ENCODE data around the gene HTT. TPM values are rescaled to one million over a fixed set of nuclear protein-coding genes. Genes with fewer than 3 reads are reported as not detected.

Gene HTT
- total RNA-seq, 4 donors from 2014 or later = 37.5 to 119 (median 48.7) TPM

DNA sequence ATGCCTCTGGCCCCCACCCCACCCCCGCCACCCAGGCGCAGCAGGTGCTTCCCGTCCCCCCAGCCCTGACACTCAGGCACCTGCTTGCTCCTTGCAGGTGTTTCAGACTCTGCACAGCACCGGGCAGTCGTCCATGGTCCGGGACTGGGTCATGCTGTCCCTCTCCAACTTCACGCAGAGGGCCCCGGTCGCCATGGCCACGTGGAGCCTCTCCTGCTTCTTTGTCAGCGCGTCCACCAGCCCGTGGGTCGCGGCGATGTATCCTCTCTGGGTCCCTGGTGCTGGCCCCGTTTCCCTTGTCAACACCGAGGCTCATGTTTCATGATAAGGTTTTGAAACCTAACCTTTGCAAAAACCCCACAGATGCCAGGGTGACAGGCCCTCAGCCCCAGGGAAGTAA lies 164.2 kb downstream of the HTT start:
- no peaks in the 10 kb centered on the region for H3K9me3 ChIP-seq
- peaks cover 11 to 99% (median 23%) of the 10 kb centered on the region in 3 donors for H3K36me3 ChIP-seq
- no peaks in the 10 kb centered on the region for H3K27me3 ChIP-seq
- TF ChIP-seq, protein P1, sequence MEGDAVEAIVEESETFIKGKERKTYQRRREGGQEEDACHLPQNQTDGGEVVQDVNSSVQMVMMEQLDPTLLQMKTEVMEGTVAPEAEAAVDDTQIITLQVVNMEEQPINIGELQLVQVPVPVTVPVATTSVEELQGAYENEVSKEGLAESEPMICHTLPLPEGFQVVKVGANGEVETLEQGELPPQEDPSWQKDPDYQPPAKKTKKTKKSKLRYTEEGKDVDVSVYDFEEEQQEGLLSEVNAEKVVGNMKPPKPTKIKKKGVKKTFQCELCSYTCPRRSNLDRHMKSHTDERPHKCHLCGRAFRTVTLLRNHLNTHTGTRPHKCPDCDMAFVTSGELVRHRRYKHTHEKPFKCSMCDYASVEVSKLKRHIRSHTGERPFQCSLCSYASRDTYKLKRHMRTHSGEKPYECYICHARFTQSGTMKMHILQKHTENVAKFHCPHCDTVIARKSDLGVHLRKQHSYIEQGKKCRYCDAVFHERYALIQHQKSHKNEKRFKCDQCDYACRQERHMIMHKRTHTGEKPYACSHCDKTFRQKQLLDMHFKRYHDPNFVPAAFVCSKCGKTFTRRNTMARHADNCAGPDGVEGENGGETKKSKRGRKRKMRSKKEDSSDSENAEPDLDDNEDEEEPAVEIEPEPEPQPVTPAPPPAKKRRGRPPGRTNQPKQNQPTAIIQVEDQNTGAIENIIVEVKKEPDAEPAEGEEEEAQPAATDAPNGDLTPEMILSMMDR (IDR thresholded peaks at IDR 0.05) = no peak
- TF ChIP-seq POLR2A (IDR thresholded peaks at IDR 0.05) = no peak
- no peak for DNase-seq
- H3K4me3 ChIP-seq = no peak overlapping the region
- WGBS, 2 donors = 81 to 86% methylated on average over 8 to 15 of the region's 18 CpGs
- H3K4me1 ChIP-seq = peaks cover 0 to 8% (median 0%) of the 10 kb centered on the region in 3 donors
- intact Hi-C loops (cut with DNase I) = no loop called here
- H3K27ac ChIP-seq = no peak overlapping the region

DNA sequence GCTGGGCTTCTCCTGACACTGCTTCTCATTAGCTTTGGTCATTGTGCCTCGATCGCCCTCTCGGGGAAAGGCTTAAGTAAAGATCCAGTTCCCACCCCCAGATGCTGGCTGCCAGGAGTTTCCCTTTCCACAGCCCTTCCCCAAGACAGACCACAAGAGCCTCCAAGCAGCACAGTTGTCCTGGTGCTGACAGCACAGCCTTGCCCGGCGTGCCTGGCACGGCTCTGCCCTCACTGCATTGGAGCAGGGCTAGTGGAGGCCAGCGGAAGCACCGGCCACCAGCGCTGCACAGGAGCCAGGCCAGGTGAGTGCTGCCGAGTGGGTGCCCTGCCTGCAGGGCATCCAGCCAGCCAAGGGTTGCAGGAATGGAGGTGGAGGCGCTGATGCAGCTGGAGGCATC lies 164.8 kb downstream of the HTT start:
- TF ChIP-seq, protein P1 (IDR thresholded peaks at IDR 0.05) = no peak
- TF ChIP-seq POLR2A (IDR thresholded peaks at IDR 0.05) = no peak
- H3K4me3 ChIP-seq = no peak overlapping the region
- H3K27ac ChIP-seq = no peak overlapping the region
- intact Hi-C loops (cut with DNase I) = no loop called here
- peaks cover 11 to 99% (median 23%) of the 10 kb centered on the region in 3 donors for H3K36me3 ChIP-seq
- peaks cover 0 to 8% (median 0%) of the 10 kb centered on the region in 3 donors for H3K4me1 ChIP-seq
- no CpG with 5 or more reads among the region's 11 CpGs for WGBS, 2 donors
- no peaks in the 10 kb centered on the region for H3K27me3 ChIP-seq
- DNase-seq = no peak
- H3K9me3 ChIP-seq = no peaks in the 10 kb centered on the region

DNA sequence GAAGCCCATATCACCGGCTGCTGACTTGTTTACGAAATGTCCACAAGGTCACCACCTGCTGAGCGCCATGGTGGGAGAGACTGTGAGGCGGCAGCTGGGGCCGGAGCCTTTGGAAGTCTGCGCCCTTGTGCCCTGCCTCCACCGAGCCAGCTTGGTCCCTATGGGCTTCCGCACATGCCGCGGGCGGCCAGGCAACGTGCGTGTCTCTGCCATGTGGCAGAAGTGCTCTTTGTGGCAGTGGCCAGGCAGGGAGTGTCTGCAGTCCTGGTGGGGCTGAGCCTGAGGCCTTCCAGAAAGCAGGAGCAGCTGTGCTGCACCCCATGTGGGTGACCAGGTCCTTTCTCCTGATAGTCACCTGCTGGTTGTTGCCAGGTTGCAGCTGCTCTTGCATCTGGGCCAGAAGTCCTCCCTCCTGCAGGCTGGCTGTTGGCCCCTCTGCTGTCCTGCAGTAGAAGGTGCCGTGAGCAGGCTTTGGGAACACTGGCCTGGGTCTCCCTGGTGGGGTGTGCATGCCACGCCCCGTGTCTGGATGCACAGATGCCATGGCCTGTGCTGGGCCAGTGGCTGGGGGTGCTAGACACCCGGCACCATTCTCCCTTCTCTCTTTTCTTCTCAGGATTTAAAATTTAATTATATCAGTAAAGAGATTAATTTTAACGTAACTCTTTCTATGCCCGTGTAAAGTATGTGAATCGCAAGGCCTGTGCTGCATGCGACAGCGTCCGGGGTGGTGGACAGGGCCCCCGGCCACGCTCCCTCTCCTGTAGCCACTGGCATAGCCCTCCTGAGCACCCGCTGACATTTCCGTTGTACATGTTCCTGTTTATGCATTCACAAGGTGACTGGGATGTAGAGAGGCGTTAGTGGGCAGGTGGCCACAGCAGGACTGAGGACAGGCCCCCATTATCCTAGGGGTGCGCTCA lies 165.8 kb downstream of the HTT start:
- no peak for DNase-seq
- H3K4me1 ChIP-seq = peaks cover 0 to 8% (median 0%) of the 10 kb centered on the region in 3 donors
- intact Hi-C loops (cut with DNase I) = no loop called here
- H3K27ac ChIP-seq = no peak overlapping the region
- H3K9me3 ChIP-seq = no peaks in the 10 kb centered on the region
- no peak overlapping the region for H3K4me3 ChIP-seq
- no peak for TF ChIP-seq POLR2A (IDR thresholded peaks at IDR 0.05)
- TF ChIP-seq, protein P1 (IDR thresholded peaks at IDR 0.05) = no peak
- H3K27me3 ChIP-seq = no peaks in the 10 kb centered on the region
- WGBS, 2 donors = 92 to 95% methylated on average over 14 to 24 of the region's 29 CpGs
- H3K36me3 ChIP-seq = peaks cover 11 to 98% (median 23%) of the 10 kb centered on the region in 3 donors

DNA sequence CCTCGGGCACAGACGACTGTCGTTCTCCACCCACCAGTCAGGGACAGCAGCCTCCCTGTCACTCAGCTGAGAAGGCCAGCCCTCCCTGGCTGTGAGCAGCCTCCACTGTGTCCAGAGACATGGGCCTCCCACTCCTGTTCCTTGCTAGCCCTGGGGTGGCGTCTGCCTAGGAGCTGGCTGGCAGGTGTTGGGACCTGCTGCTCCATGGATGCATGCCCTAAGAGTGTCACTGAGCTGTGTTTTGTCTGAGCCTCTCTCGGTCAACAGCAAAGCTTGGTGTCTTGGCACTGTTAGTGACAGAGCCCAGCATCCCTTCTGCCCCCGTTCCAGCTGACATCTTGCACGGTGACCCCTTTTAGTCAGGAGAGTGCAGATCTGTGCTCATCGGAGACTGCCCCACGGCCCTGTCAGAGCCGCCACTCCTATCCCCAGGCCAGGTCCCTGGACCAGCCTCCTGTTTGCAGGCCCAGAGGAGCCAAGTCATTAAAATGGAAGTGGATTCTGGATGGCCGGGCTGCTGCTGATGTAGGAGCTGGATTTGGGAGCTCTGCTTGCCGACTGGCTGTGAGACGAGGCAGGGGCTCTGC lies 166.5 kb downstream of the HTT start:
- WGBS, 2 donors = 67 to 79% methylated on average over 2 to 3 of the region's 13 CpGs
- intact Hi-C loops (cut with DNase I) = no loop called here
- H3K9me3 ChIP-seq = no peaks in the 10 kb centered on the region
- H3K27me3 ChIP-seq = no peaks in the 10 kb centered on the region
- no peak for TF ChIP-seq POLR2A (IDR thresholded peaks at IDR 0.05)
- no peak overlapping the region for H3K27ac ChIP-seq
- DNase-seq = no peak
- peaks cover 0 to 8% (median 0%) of the 10 kb centered on the region in 3 donors for H3K4me1 ChIP-seq
- H3K4me3 ChIP-seq = no peak overlapping the region
- peaks cover 5 to 92% (median 16%) of the 10 kb centered on the region in 3 donors for H3K36me3 ChIP-seq

DNA sequence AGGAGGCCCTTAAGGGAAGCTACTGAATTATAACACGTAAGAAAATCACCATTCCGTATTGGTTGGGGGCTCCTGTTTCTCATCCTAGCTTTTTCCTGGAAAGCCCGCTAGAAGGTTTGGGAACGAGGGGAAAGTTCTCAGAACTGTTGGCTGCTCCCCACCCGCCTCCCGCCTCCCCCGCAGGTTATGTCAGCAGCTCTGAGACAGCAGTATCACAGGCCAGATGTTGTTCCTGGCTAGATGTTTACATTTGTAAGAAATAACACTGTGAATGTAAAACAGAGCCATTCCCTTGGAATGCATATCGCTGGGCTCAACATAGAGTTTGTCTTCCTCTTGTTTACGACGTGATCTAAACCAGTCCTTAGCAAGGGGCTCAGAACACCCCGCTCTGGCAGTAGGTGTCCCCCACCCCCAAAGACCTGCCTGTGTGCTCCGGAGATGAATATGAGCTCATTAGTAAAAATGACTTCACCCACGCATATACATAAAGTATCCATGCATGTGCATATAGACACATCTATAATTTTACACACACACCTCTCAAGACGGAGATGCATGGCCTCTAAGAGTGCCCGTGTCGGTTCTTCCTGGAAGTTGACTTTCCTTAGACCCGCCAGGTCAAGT lies 167.5 kb downstream of the HTT start:
- intact Hi-C loops (cut with DNase I) = no loop called here
- H3K9me3 ChIP-seq = no peaks in the 10 kb centered on the region
- no peak overlapping the region for H3K27ac ChIP-seq
- H3K4me3 ChIP-seq = no peak overlapping the region
- peaks cover 0 to 82% (median 15%) of the 10 kb centered on the region in 3 donors for H3K36me3 ChIP-seq
- no peak for DNase-seq
- H3K27me3 ChIP-seq = no peaks in the 10 kb centered on the region
- TF ChIP-seq POLR2A (IDR thresholded peaks at IDR 0.05) = no peak
- TF ChIP-seq, protein P1 (IDR thresholded peaks at IDR 0.05) = no peak
- 82 to 86% methylated on average over 16 to 17 of the region's 17 CpGs for WGBS, 2 donors
- H3K4me1 ChIP-seq = peaks cover 0 to 8% (median 0%) of the 10 kb centered on the region in 3 donors

Measured in esophagus squamous epithelium (tissue), 5 donors.